ENCODE measurements around the gene P2RX5.

P2RX5 gene

GRCh38 chr17:3660311-3660891 is 35.6 kb downstream of the P2RX5 start:
- Histone ChIP-seq H3K4me3 (ENCODE audit: low read depth, low read length) (no peak overlapping the region), H3K36me3 (ENCODE audit: control insufficient read depth, insufficient read depth, low read length) (peaks cover 16% of the 10 kb centered on the region), H3K4me1 (ENCODE audit: control insufficient read depth, insufficient read depth, low read length) (no peaks in the 10 kb centered on the region), H3K9me3 (ENCODE audit: control insufficient read depth, insufficient read depth, low read length) (no peaks in the 10 kb centered on the region), H3K27me3 (ENCODE audit: control insufficient read depth, insufficient read depth, low read length) (no peaks in the 10 kb centered on the region), H3K9ac (ENCODE audit: low read depth, low read length) (no peak overlapping the region)

GRCh38 chr17:3659541-3660111 is 36.3 kb downstream of the P2RX5 start:
- no peaks in the 10 kb centered on the region for H3K27me3 ChIP-seq (ENCODE audit: control insufficient read depth, insufficient read depth, low read length)
- peaks cover 15% of the 10 kb centered on the region for H3K36me3 ChIP-seq (ENCODE audit: control insufficient read depth, insufficient read depth, low read length)
- no peak overlapping the region for H3K9ac ChIP-seq (ENCODE audit: low read depth, low read length)

GRCh38 chr17:3658784-3659449 is 37.0 kb downstream of the P2RX5 start:
- Histone ChIP-seq H3K9ac (ENCODE audit: low read depth, low read length) (no peak overlapping the region), H3K36me3 (ENCODE audit: control insufficient read depth, insufficient read depth, low read length) (peaks cover 9% of the 10 kb centered on the region), H3K4me3 (ENCODE audit: low read depth, low read length) (no peak overlapping the region), H3K9me3 (ENCODE audit: control insufficient read depth, insufficient read depth, low read length) (no peaks in the 10 kb centered on the region), H3K4me1 (ENCODE audit: control insufficient read depth, insufficient read depth, low read length) (no peaks in the 10 kb centered on the region), H3K27me3 (ENCODE audit: control insufficient read depth, insufficient read depth, low read length) (no peaks in the 10 kb centered on the region)

More at GRCh38 chr17:3659541-3660111, 36.3 kb downstream of the P2RX5 start:
- Histone ChIP-seq H3K4me3 (ENCODE audit: low read depth, low read length) (no peak overlapping the region), H3K4me1 (ENCODE audit: control insufficient read depth, insufficient read depth, low read length) (no peaks in the 10 kb centered on the region), H3K9me3 (ENCODE audit: control insufficient read depth, insufficient read depth, low read length) (no peaks in the 10 kb centered on the region)

GRCh38 chr17:3657874-3658783 is 37.8 kb downstream of the P2RX5 start:
- Histone ChIP-seq H3K4me1 (ENCODE audit: control insufficient read depth, insufficient read depth, low read length) (no peaks in the 10 kb centered on the region), H3K4me3 (ENCODE audit: low read depth, low read length) (no peak overlapping the region)

GRCh38 chr17:3657588-3657869 is 38.4 kb downstream of the P2RX5 start:
- H3K4me3 ChIP-seq (ENCODE audit: low read depth, low read length), result no peak overlapping the region
- no peak overlapping the region for H3K9ac ChIP-seq (ENCODE audit: low read depth, low read length)
- H3K4me1 ChIP-seq (ENCODE audit: control insufficient read depth, insufficient read depth, low read length), result no peaks in the 10 kb centered on the region
- no peaks in the 10 kb centered on the region for H3K36me3 ChIP-seq (ENCODE audit: control insufficient read depth, insufficient read depth, low read length)
- H3K27me3 ChIP-seq (ENCODE audit: control insufficient read depth, insufficient read depth, low read length), result no peaks in the 10 kb centered on the region
- H3K9me3 ChIP-seq (ENCODE audit: control insufficient read depth, insufficient read depth, low read length), result no peaks in the 10 kb centered on the region

More at GRCh38 chr17:3657874-3658783, 37.8 kb downstream of the P2RX5 start:
- H3K9me3 ChIP-seq (ENCODE audit: control insufficient read depth, insufficient read depth, low read length), result no peaks in the 10 kb centered on the region
- no peak overlapping the region for H3K9ac ChIP-seq (ENCODE audit: low read depth, low read length)
- no peaks in the 10 kb centered on the region for H3K27me3 ChIP-seq (ENCODE audit: control insufficient read depth, insufficient read depth, low read length)
- peaks cover 3% of the 10 kb centered on the region for H3K36me3 ChIP-seq (ENCODE audit: control insufficient read depth, insufficient read depth, low read length)

GRCh38 chr17:3656755-3657587 is 39.0 kb downstream of the P2RX5 start:
- no peaks in the 10 kb centered on the region for H3K36me3 ChIP-seq (ENCODE audit: control insufficient read depth, insufficient read depth, low read length)
- H3K4me1 ChIP-seq (ENCODE audit: control insufficient read depth, insufficient read depth, low read length), result no peaks in the 10 kb centered on the region
- H3K4me3 ChIP-seq (ENCODE audit: low read depth, low read length), result no peak overlapping the region
- H3K9ac ChIP-seq (ENCODE audit: low read depth, low read length), result no peak overlapping the region
- H3K27me3 ChIP-seq (ENCODE audit: control insufficient read depth, insufficient read depth, low read length), result no peaks in the 10 kb centered on the region
- no peaks in the 10 kb centered on the region for H3K9me3 ChIP-seq (ENCODE audit: control insufficient read depth, insufficient read depth, low read length)

GRCh38 chr17:3656353-3656752 is 39.6 kb downstream of the P2RX5 start:
- Histone ChIP-seq H3K4me3 (ENCODE audit: low read depth, low read length) (no peak overlapping the region), H3K9ac (ENCODE audit: low read depth, low read length) (no peak overlapping the region), H3K4me1 (ENCODE audit: control insufficient read depth, insufficient read depth, low read length) (no peaks in the 10 kb centered on the region), H3K36me3 (ENCODE audit: control insufficient read depth, insufficient read depth, low read length) (no peaks in the 10 kb centered on the region), H3K27me3 (ENCODE audit: control insufficient read depth, insufficient read depth, low read length) (no peaks in the 10 kb centered on the region), H3K9me3 (ENCODE audit: control insufficient read depth, insufficient read depth, low read length) (no peaks in the 10 kb centered on the region)

- no peaks in the 10 kb centered on the region for H3K36me3 ChIP-seq (ENCODE audit: control insufficient read depth, insufficient read depth, low read length)
- no peak overlapping the region for H3K9ac ChIP-seq (ENCODE audit: low read depth, low read length)
- H3K27me3 ChIP-seq (ENCODE audit: control insufficient read depth, insufficient read depth, low read length), result no peaks in the 10 kb centered on the region
- H3K4me1 ChIP-seq (ENCODE audit: control insufficient read depth, insufficient read depth, low read length), result no peaks in the 10 kb centered on the region
- no peaks in the 10 kb centered on the region for H3K9me3 ChIP-seq (ENCODE audit: control insufficient read depth, insufficient read depth, low read length)
- H3K4me3 ChIP-seq (ENCODE audit: low read depth, low read length), result no peak overlapping the region
Measured at GRCh38 chr17:3655766-3656165, 40.2 kb downstream of the P2RX5 start.

- Histone ChIP-seq H3K4me3 (ENCODE audit: low read depth, low read length) (no peak overlapping the region), H3K4me1 (ENCODE audit: control insufficient read depth, insufficient read depth, low read length) (no peaks in the 10 kb centered on the region), H3K9ac (ENCODE audit: low read depth, low read length) (no peak overlapping the region), H3K27me3 (ENCODE audit: control insufficient read depth, insufficient read depth, low read length) (no peaks in the 10 kb centered on the region), H3K9me3 (ENCODE audit: control insufficient read depth, insufficient read depth, low read length) (no peaks in the 10 kb centered on the region), H3K36me3 (ENCODE audit: control insufficient read depth, insufficient read depth, low read length) (peaks cover 8% of the 10 kb centered on the region)
Measured at GRCh38 chr17:3647769-3648555, 48.0 kb downstream of the P2RX5 start.

- H3K9ac ChIP-seq (ENCODE audit: low read depth, low read length), result no peak overlapping the region
- no peaks in the 10 kb centered on the region for H3K27me3 ChIP-seq (ENCODE audit: control insufficient read depth, insufficient read depth, low read length)
- H3K9me3 ChIP-seq (ENCODE audit: control insufficient read depth, insufficient read depth, low read length), result no peaks in the 10 kb centered on the region
- H3K4me3 ChIP-seq (ENCODE audit: low read depth, low read length), result no peak overlapping the region
- peaks cover 8% of the 10 kb centered on the region for H3K36me3 ChIP-seq (ENCODE audit: control insufficient read depth, insufficient read depth, low read length)
- H3K4me1 ChIP-seq (ENCODE audit: control insufficient read depth, insufficient read depth, low read length), result no peaks in the 10 kb centered on the region
Measured at GRCh38 chr17:3647251-3647650, 48.7 kb downstream of the P2RX5 start.
